ENCODE data around the gene FOXD4L6. TPM values are rescaled to one million over a fixed set of nuclear protein-coding genes. Genes with fewer than 3 reads are reported as not detected.
"Not testable (repeated sequence)": the region's sequence is repeated elsewhere in the genome, so short reads cannot be mapped to it uniquely, and the experiment has no call there.

FOXD4L6 gene
- not detected for polyA plus RNA-seq (ENCODE audit: insufficient read length in 3 of 3)

GRCh38 chr9:41128581-41128980 is at the start of gene FOXD4L6:
Gene FOXD4L6 (minus strand): TSS chr9:41128681. CDS start chr9:41128383, 298 bp downstream.
- not testable (repeated sequence) for DNase-seq (ENCODE audit: low read depth in 3 of 3, low spot score in 2 of 3)

DNA sequence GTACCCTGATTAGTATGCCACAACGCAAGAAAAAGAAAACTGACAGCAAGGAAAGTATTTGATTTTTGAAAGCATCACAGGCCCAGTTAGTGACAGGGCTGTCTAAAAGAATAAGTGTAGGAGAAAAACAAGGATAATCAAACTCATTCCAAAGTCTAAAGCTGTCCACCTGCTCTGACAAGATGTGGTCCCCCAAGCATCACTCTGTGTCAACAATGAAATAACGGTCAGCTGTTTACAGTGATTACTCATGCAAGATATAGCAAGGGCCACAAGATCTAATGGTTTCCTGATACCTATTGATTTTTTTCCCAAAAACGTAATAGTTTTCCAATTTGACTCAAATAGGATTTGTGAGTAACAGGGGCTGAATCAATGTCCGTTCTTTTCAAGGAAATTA is 46.5 kb upstream of the FOXD4L6 start:
- not testable (repeated sequence) for DNase-seq (ENCODE audit: low read depth in 3 of 3, low spot score in 2 of 3)

DNA sequence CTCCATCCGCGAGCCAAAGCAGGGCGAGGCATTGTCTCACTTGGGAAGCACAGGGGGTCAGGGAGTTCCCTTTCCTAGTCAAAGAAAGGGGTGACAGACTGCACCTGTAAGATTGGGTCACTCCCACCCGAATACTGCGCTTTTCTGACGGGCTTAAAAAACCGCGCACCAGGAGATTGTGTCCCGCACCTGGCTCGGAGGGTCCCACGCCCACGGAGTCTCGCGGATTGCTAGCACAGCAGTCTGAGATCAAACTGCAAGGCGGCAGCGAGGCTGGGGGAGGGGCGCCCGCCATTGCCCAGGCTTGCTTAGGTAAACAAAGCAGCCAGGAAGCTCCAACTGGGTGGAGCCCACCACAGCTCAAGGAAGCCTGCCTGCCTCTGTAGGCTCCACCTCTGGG is 21.6 kb upstream of the FOXD4L6 start:
- not testable (repeated sequence) for DNase-seq (ENCODE audit: low read depth in 3 of 3, low spot score in 2 of 3)

GRCh38 chr9:41141878-41142277 is 13.4 kb upstream of the FOXD4L6 start:
- DNase-seq (ENCODE audit: low read depth in 3 of 3, low spot score in 2 of 3): not testable (repeated sequence)

GRCh38 chr9:41126746-41127446 is 1.6 kb downstream of the FOXD4L6 start:
- DNase-seq (ENCODE audit: low read depth in 3 of 3, low spot score in 2 of 3): not testable (repeated sequence)

DNA sequence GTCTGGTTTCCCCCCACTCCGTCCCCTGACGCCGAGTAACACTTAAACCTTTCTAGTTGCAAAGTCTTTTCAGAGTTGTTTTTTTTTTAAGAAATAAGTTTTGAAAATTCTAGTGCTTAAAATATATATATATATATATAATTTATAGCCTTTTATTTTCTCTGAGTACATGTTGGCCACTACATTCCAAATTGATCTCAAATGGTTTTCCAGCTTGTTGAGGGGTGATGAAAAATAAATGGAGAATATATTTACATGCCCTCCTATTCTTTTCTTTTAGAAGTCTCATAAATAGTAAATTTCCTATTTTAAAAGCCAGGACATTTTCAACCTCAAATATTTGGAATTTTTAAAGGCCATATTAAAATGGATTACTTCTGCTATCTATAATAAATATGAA is 2.5 kb downstream of the FOXD4L6 start:
- not testable (repeated sequence) for DNase-seq (ENCODE audit: low read depth in 3 of 3, low spot score in 2 of 3)

DNA sequence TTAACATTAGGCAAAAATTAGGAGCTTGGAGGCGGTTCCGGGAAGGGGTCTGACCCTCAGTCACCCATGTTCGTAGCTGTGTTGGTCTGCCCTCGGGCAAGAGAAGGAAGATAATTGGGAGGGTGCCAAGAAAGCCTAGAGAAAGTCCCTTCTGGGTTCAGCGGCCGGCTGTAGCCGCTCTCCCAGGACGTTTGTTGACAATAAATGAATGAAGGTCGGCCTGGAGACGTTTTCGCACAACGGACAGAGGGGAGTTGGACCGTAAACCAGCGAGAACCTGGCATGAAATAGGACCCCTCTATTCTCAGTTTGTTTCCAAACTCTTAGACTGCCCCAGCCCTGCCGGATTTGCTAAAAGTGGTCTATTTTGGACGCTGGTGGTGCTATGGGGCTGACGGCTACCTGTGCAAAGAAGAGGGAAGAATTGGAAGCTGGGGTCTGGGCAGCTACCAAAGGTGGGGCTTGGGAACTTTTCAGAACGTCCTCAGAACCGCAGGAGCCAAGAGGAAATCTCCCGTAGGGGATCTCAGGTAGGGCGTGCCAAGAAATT is 3.3 kb downstream of the FOXD4L6 start:
- DNase-seq (ENCODE audit: low read depth in 3 of 3, low spot score in 2 of 3): not testable (repeated sequence)

DNA sequence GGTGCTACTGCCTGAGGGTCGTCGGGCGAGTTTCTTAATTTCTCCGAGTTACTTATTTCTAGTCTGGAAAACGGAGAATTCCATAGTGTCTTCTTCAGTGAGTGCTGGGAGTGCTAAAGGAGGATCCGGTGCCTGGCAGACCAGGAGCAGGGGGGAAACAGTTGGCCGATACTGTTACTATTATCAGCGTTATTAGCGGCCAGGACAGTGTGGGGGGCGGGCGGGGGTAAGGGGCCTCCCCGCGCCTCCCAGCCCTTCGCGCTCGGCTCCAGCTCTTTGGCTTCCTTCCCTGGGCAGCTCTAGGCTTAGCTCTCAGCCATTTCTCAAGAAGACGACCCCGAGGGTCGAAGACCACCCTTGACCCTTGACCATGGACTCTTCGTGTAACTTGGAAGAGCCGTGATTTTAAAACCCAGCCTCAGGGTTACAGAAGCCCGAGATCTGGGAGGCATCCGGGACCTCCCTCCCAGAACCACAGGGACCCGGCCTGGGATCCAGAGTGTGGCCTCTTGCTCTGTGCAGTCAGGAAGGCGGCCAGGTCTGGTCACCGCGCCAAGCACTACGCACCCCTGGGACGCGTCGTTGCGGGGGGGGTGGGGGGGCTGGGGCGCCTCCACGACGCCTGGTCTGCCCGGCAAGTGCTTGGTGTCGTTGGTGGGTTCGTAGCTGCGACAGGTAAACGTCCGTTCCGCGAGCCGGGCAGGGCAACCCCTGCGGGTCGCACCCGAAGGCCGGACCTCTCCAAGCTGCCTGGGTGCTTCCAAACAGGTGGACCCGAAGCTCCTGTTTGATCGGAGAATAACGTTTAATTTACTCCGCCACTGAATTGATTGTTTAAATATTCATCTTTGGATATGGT is 4.0 kb downstream of the FOXD4L6 start:
- not testable (repeated sequence) for DNase-seq (ENCODE audit: low read depth in 3 of 3, low spot score in 2 of 3)

- not testable (repeated sequence) for DNase-seq (ENCODE audit: low read depth in 3 of 3, low spot score in 2 of 3)
These were observed 4.7 kb downstream of the FOXD4L6 start for GRCh38 chr9:41123812-41124211.

GRCh38 chr9:41123396-41123795 is 5.1 kb downstream of the FOXD4L6 start:
- not testable (repeated sequence) for DNase-seq (ENCODE audit: low read depth in 3 of 3, low spot score in 2 of 3)

- not testable (repeated sequence) for DNase-seq (ENCODE audit: low read depth in 3 of 3, low spot score in 2 of 3)
These were observed 7.8 kb downstream of the FOXD4L6 start for GRCh38 chr9:41120696-41121095.

- DNase-seq (ENCODE audit: low read depth in 3 of 3, low spot score in 2 of 3): not testable (repeated sequence)
These were observed 8.8 kb downstream of the FOXD4L6 start for GRCh38 chr9:41119719-41120118.

- not testable (repeated sequence) for DNase-seq (ENCODE audit: low read depth in 3 of 3, low spot score in 2 of 3)
These were observed 9.2 kb downstream of the FOXD4L6 start for GRCh38 chr9:41119311-41119710.

DNA sequence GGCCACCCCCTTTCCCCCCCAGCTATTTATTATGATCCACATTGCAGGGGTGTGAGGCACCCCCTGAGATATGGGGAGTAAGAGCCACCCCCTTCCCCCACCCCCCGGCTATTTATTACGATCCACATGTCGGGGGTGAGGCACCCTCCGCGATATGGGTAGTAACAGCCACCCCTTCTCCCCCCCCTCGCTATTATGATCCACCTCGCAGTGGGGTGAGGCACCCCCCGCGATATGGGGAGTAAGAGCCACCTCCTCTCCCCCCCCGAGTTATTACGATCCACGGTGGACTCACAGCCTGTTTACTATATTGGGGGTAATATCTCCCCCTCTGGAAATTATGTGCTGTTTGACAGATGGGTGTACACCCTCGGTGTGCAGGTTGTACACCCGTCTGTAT is 15.1 kb downstream of the FOXD4L6 start:
- DNase-seq (ENCODE audit: low read depth in 3 of 3, low spot score in 2 of 3): not testable (repeated sequence)

GRCh38 chr9:41111414-41111813 is 17.1 kb downstream of the FOXD4L6 start:
- DNase-seq (ENCODE audit: low read depth in 3 of 3, low spot score in 2 of 3): not testable (repeated sequence)

DNA sequence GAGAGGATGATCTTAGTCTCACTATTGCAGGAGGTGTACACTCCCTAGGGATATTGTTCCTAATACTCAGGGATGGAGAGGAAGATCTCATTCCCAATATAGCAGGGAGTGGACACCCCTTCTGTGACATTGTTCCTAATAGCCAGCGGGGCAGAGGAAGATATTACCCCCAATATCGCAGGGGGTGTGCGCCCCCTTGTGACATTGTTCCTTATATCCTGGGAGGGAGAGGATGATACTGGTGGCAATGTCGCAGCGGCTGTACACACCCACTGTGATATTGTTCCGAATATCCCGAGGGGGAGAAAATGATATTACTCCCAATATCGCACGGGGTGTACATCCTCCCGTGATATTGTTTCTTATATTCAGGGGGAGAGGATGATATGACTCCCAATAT is 17.6 kb downstream of the FOXD4L6 start:
- not testable (repeated sequence) for DNase-seq (ENCODE audit: low read depth in 3 of 3, low spot score in 2 of 3)

GRCh38 chr9:41109253-41109652 is 19.2 kb downstream of the FOXD4L6 start:
- not testable (repeated sequence) for DNase-seq (ENCODE audit: low read depth in 3 of 3, low spot score in 2 of 3)

DNA sequence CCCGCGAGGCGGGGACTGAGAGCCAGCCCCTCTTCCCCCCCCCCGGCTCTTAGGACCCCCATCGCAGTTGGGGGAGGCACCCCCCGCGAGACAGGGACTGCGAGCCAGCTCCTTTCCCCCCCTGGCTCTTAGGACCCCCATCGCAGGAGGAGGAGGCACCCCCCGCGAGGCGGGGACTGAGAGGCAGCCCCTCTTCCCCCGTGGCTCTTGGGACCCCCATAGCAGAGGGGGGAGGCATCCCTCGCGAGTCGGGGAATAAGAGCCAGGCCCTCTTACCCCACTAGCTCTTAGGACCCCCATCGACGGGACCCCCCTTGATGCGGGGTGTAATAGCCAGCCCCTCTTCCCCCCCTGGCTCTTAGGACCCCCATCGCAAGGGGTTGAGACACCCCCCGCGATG is 19.7 kb downstream of the FOXD4L6 start:
- not testable (repeated sequence) for DNase-seq (ENCODE audit: low read depth in 3 of 3, low spot score in 2 of 3)

DNA sequence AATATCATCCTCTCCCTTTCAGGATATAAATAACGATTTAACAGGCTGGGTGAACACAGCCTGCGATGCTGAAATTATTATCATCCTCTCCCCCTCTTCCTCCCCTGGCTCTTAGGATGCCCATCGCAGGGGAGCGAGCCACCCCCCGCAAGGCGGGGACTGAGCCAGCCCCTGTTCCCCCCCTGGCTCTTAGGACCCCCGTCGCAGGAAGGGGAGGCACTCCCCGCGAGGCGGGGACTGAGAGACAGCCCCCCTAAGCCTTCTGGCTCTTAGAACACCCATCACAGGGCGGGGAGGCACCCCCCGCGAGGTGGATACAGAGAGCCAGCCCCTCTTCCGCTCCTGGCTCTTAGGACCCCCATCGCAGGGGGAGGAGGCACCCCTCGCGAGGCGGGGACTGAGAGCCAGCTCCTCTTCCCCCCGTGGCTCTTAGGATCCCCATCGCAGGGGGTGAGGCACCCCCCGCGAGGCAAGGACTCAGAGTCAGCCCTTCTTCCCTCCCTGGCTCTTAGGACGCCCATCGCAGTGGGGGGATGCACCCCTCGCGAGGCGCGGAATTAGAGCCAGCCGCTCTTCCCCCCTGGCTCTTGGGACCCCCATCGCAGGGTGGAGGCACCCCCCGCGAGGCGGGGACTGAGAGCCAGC is 21.9 kb downstream of the FOXD4L6 start:
- DNase-seq (ENCODE audit: low read depth in 3 of 3, low spot score in 2 of 3): not testable (repeated sequence)

DNA sequence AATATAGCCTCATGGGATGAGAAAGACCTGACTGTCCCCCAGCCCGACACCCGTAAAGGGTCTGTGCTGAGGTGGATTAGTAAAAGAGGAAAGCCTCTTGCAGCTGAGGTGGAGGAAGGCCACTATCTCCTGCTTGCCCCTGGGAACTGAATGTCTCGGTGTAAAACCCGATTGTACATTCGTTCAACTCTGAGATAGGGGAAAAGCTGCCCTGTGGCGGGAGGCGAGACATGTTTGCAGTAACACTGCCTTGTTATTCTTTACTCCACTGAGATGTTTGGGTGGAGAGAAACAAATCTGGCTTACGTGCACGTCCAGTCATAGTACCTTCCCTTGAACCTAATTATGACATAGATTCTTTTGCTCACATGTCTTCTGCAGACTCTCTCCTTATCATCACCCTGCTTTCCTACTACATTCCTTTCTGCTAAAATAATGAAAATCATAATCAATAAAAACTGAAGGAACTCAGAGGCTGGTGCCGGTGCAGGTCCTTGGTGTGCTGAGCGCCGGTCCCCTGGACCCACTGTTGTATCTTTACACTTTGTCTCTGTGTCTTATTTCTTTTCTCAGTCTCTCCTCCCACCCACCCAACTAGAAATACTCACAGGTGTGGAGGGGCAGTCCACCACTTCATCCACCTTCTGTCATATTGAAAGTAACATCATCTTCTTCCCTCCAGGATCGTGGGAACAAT is 22.8 kb downstream of the FOXD4L6 start:
- DNase-seq (ENCODE audit: low read depth in 3 of 3, low spot score in 2 of 3): not testable (repeated sequence)

Data from right renal cortex interstitium (tissue), 3 donors.